Ovary (tissue), 10 donors: ENCODE measurements around the gene NUDCD2. TPM values are rescaled to one million over a fixed set of nuclear protein-coding genes. Genes with fewer than 3 reads are reported as not detected.

Experiments
- DNase-seq, 5 donors: peaks; one replicate each; pipeline ENCODE4 v3.0.0-alpha.2; 2019 to 2020
- H3K27ac ChIP-seq, 2 donors: fragments of 200-600 bp; one replicate each; pipeline versions ENCODE4 v1.5.1 to v1.8.0; 2019 to 2022
- H3K27me3 ChIP-seq: fragments of 200-600 bp; one replicate; pipeline ENCODE4 v1.8.0; 2022
- H3K36me3 ChIP-seq: fragments of 200-600 bp; sonication (generic); one replicate; pipeline ENCODE4 v1.5.1; 2019
- H3K4me1 ChIP-seq: one replicate; pipeline ENCODE4 v1.8.1; 2013; ENCODE audit warnings: mild to moderate bottlenecking, moderate library complexity; ENCODE audit not compliant: insufficient read depth
- H3K4me3 ChIP-seq: fragments of 200-600 bp; sonication (generic); one replicate; pipeline ENCODE4 v1.5.1; 2017
- H3K9me3 ChIP-seq, 2 donors: fragments of 200-600 bp in 1 of 2; sonication (generic) in 1 of 2; one replicate each; pipeline versions ENCODE4 v1.5.1 to v1.8.1; 2013 to 2019; ENCODE audit warnings: mild to moderate bottlenecking in 1 of 2, moderate library complexity in 1 of 2
- CTCF ChIP-seq, 3 donors: fragments of 450-650 bp in 2 of 3; fragments of 200-600 bp in 1 of 3; IDR thresholded peaks; one replicate each; pipeline versions ENCODE4 v1.5.1 to v1.8.0; 2016 to 2022; ENCODE audit warnings: antibody characterized with exemption in 3 of 3, mild to moderate bottlenecking in 1 of 3
- EP300 ChIP-seq: sonication (generic); formaldehyde crosslinking; IDR thresholded peaks from one replicate; pipeline ENCODE4 v1.6.1; 2017; ENCODE audit warnings: antibody characterized with exemption
- POLR2A ChIP-seq: fragments of 450-650 bp; IDR thresholded peaks from one replicate; pipeline ENCODE4 v1.6.1; 2017; ENCODE audit warnings: antibody characterized with exemption, mild to moderate bottlenecking, moderate library complexity
- WGBS, 3 donors: extraction: QIAGEN DNeasy Blood & Tissue Kit in 1 of 3; methylation state at CpG; one replicate each; pipeline versions ENCODE4 v1.1.5 to v1.1.7; 2013 to 2017; 5-methylcytosine and 5-hydroxymethylcytosine counted together
- intact Hi-C, 4 donors: fragments of 100-400 bp; cut with DNase I; formaldehyde crosslinking; loops; one replicate each; pipeline versions ENCODE4 v1.11.0 to v1.15.1; 2022 to 2023
- long read RNA-seq, 3 donors: library from polyadenylated mRNA in 2 of 3; unstranded in 2 of 3; transcript quantifications; one replicate each; pipeline ENCODE4 v2.0.0 and lab custom pipeline, GENCODE V29; 2021 to 2026
- polyA plus RNA-seq, 2 donors: library from polyadenylated mRNA; stranded (reverse); fragments of 200-250 nt in 1 of 2; fragments of 350-450 nt in 1 of 2; fragmentation: Illumina TruSeq in 1 of 2; extraction: RNeasy Lipid Tissue Mini Kit (QIAGEN cat#74804) in 1 of 2; gene quantifications; one replicate each; pipeline ENCODE4 v1.2.3, GENCODE V29; 2013 to 2014
- total RNA-seq, 7 donors: library from RNA; depleted of rRNA in 2 of 7; stranded (reverse); fragments of >200 nt in 2 of 7; fragmentation: NEBNext Ultra II Directional in 3 of 7; extraction: Animal tissue kit (Norgen Biotek cat#: 25700) in 3 of 7; gene quantifications; one replicate each; pipeline versions ENCODE4 v1.1.0 to v1.2.4, GENCODE V29; 2016 to 2023
- donor health status: DM: no; HTN: no; CAD: no; lungs with moderate emphysema.
- donor health status: DM: no; HTN: no; CAD: no.
- donor health status: Bipolar disorder and iron deficiency.
- donor health status: DM: yes; HTN: yes; CAD: no.
- donor health status: DM: no; HTN: no; CAD: no.
- donor health status: DM: yes; HTN: yes; CAD: no.

Gene NUDCD2
- 10 to 100 TPM in 6 of 7 donors, 1 to 10 TPM in 1; 6.8 to 26.0 (median 19.6) TPM for total RNA-seq
- 1 to 10 TPM; 8.4 to 9.5 TPM for polyA plus RNA-seq
- long read RNA-seq, donor 1, full-length matches to known transcripts: 10 of 36 reads
- long read RNA-seq, donor 1, partial matches to known transcripts: 0 of 36 reads
- long read RNA-seq, donor 1, other reads (novel, unspliced or antisense): 26 of 36 reads
- long read RNA-seq, donor 2, full-length matches to known transcripts: 27 of 27 reads
- long read RNA-seq, donor 2, partial matches to known transcripts: 0 of 27 reads
- long read RNA-seq, donor 2, other reads (novel, unspliced or antisense): 0 of 27 reads
- long read RNA-seq, donor 3, full-length matches to known transcripts: 27 of 41 reads
- long read RNA-seq, donor 3, partial matches to known transcripts: 1 of 41 reads
- long read RNA-seq, donor 3, other reads (novel, unspliced or antisense): 13 of 41 reads

- Histone ChIP-seq H3K27me3 (no peaks in the 10 kb centered on the region), H3K36me3 (no peaks in the 10 kb centered on the region), H3K4me3 (peak within 1 kb of the TSS; percentile 91), H3K27ac (peak within 1 kb of the TSS; percentile 91 to 94), H3K4me1 (peaks cover 2% of the 10 kb centered on the region), H3K9me3 (no peaks in the 10 kb centered on the region)
- intact Hi-C loops: loop anchor here in 2 of 4 donors (5.0 kb wide), 2 partner anchors 42 to 47 kb away; partner anchors contain the start of gene MAT2B (in 1 of the 2)
- DNase-seq: peak; percentile 95 to 98 (median 97)
- TF ChIP-seq EP300: peak; percentile 46
- TF ChIP-seq CTCF (IDR thresholded peaks at IDR 0.05): peak in 2 of 3 donors; percentile 36 to 46
- TF ChIP-seq POLR2A: peak; percentile 77
- 0 to 1% (median 1%) methylated on average over 49 to 59 of the region's 59 CpGs for WGBS, 3 donors
These were observed at the start of gene NUDCD2 for GRCh38 chr5:163459819-163460561. NUDCD2 (minus strand) TSS chr5:163460102; CDS start chr5:163460050, 52 bp downstream.

GRCh38 chr5:163509291-163509951 is 49.5 kb upstream of the NUDCD2 start:
- no peaks in the 10 kb centered on the region for H3K9me3 ChIP-seq
- H3K4me1 ChIP-seq: peaks cover 13% of the 10 kb centered on the region
- TF ChIP-seq POLR2A (no peak), EP300 (no peak), CTCF (IDR thresholded peaks at IDR 0.05) (no peak)
- no peaks in the 10 kb centered on the region for H3K27me3 ChIP-seq
- no peak for DNase-seq
- peak overlapping the region; percentile 24 for H3K4me3 ChIP-seq
- 2 to 3% (median 2%) methylated on average over 7 of the region's 7 CpGs for WGBS, 3 donors
- intact Hi-C loops: loop anchor here in 2 of 4 donors (5.0 to 10.0 kb wide), 2 partner anchors 47 to 75 kb away; partner anchors contain the start of genes CCNG1 (in 1 of the 2), HMMR (in 1 of the 2) and NUDCD2 (in 1 of the 2)
- peak overlapping the region in 1 of 2 donors; percentile 26 for H3K27ac ChIP-seq
- no peaks in the 10 kb centered on the region for H3K36me3 ChIP-seq

- H3K36me3 ChIP-seq: no peaks in the 10 kb centered on the region
- H3K27ac ChIP-seq: peak overlapping the region in 1 of 2 donors; percentile 26
- no peak for DNase-seq
- intact Hi-C loops: loop anchor here in 2 of 4 donors (5.0 to 10.0 kb wide), 2 partner anchors 46 to 74 kb away; partner anchors contain the start of genes CCNG1 (in 1 of the 2), HMMR (in 1 of the 2) and NUDCD2 (in 1 of the 2)
- H3K4me3 ChIP-seq: peak overlapping the region; percentile 24
- H3K4me1 ChIP-seq: peaks cover 13% of the 10 kb centered on the region
- 31 to 34% (median 31%) methylated on average over 5 of the region's 5 CpGs for WGBS, 3 donors
- TF ChIP-seq CTCF (IDR thresholded peaks at IDR 0.05): no peak
- H3K27me3 ChIP-seq: no peaks in the 10 kb centered on the region
- H3K9me3 ChIP-seq: no peaks in the 10 kb centered on the region
These were observed 48.9 kb upstream of the NUDCD2 start for GRCh38 chr5:163508753-163509152.

GRCh38 chr5:163506726-163507125 is 46.8 kb upstream of the NUDCD2 start:
- Histone ChIP-seq H3K27ac (peak overlapping the region in 1 of 2 donors; percentile 98), H3K9me3 (no peaks in the 10 kb centered on the region), H3K27me3 (no peaks in the 10 kb centered on the region), H3K36me3 (no peaks in the 10 kb centered on the region), H3K4me3 (peak overlapping the region; percentile 85), H3K4me1 (peaks cover 11% of the 10 kb centered on the region)
- no peak for TF ChIP-seq EP300
- no peak for TF ChIP-seq POLR2A
- no peak for TF ChIP-seq CTCF (IDR thresholded peaks at IDR 0.05)
- 0 to 2% (median 1%) methylated on average over 8 of the region's 8 CpGs for WGBS, 3 donors
- no peak for DNase-seq
- intact Hi-C loops: loop anchor here in 2 of 4 donors (5.0 to 10.0 kb wide), 2 partner anchors 44 to 72 kb away; partner anchors contain the start of genes CCNG1 (in 1 of the 2), HMMR (in 1 of the 2) and NUDCD2 (in 1 of the 2)
